Hematopoietic multipotent progenitor cell treated with erythropoietin and hydrocortisone succinate and interleukin-3 and kit ligand, for 6 days (in vitro differentiated cells): ENCODE data around the gene OR1D5.
"Not testable (repeated sequence)": the region's sequence is repeated elsewhere in the genome, so short reads cannot be mapped to it uniquely, and the experiment has no call there.

Experiments used
- DNase-seq: peaks from one replicate; pipeline ENCODE4 v3.0.0-alpha.2; 2015

OR1D5 gene

GRCh38 chr17:3030852-3031470 lies 32.4 kb downstream of the OR1D5 start:
- not testable (repeated sequence) for DNase-seq

- DNase-seq: no peak
Observed at GRCh38 chr17:3030096-3030495, 33.3 kb downstream of the OR1D5 start.

- no peak for DNase-seq
Observed at GRCh38 chr17:3029213-3029913, 34.0 kb downstream of the OR1D5 start.

- no peak for DNase-seq
Observed at GRCh38 chr17:3027786-3028532, 35.4 kb downstream of the OR1D5 start.

GRCh38 chr17:3026856-3027751 lies 36.3 kb downstream of the OR1D5 start:
- no peak for DNase-seq

GRCh38 chr17:3026125-3026855 lies 37.1 kb downstream of the OR1D5 start:
- DNase-seq: no peak

GRCh38 chr17:3025421-3026124 lies 37.8 kb downstream of the OR1D5 start:
- no peak for DNase-seq

- DNase-seq: no peak
Observed at GRCh38 chr17:3024346-3024745, 39.1 kb downstream of the OR1D5 start.

GRCh38 chr17:3022197-3022596 lies 41.2 kb downstream of the OR1D5 start:
- no peak for DNase-seq

GRCh38 chr17:3020381-3020780 lies 43.0 kb downstream of the OR1D5 start:
- DNase-seq: no peak

GRCh38 chr17:3019761-3020160 lies 43.6 kb downstream of the OR1D5 start:
- no peak for DNase-seq

- no peak for DNase-seq
Observed at GRCh38 chr17:3017936-3018335, 45.5 kb downstream of the OR1D5 start.

GRCh38 chr17:3015890-3016289 lies 47.5 kb downstream of the OR1D5 start:
- no peak for DNase-seq

GRCh38 chr17:3012926-3013581 lies 50.4 kb downstream of the OR1D5 start:
- DNase-seq: peak; percentile 80
